Thyroid gland (tissue), 4 donors: ENCODE data around the gene APOD. TPM values are rescaled to one million over a fixed set of nuclear protein-coding genes. Genes with fewer than 3 reads are reported as not detected.
A peak's percentile ranks its signal among the peaks of the same experiment; 100 is the strongest.

Source experiments
- DNase-seq, 2 donors: peaks; one replicate each; pipeline ENCODE4 v3.0.0-alpha.2; 2019
- H3K27ac ChIP-seq, 3 donors: fragments of 200-600 bp; sonication (generic); 1 replicate in 2 of 3; 2 replicates in 1 of 3; pipeline ENCODE4 v1.5.1; 2016 to 2019; ENCODE audit warnings: mild to moderate bottlenecking in 1 of 3, moderate library complexity in 1 of 3
- H3K27me3 ChIP-seq: fragments of 200-600 bp; sonication (generic); one replicate; pipeline ENCODE4 v1.5.1; 2019
- H3K36me3 ChIP-seq, 2 donors: fragments of 200-600 bp; sonication (generic); one replicate each; pipeline ENCODE4 v1.5.1; 2016 to 2019
- H3K4me1 ChIP-seq, 2 donors: fragments of 200-600 bp; sonication (generic); one replicate each; pipeline ENCODE4 v1.5.1; 2017 to 2019
- H3K4me3 ChIP-seq, 3 donors: fragments of 200-600 bp; sonication (generic); replicated peaks in 1 of 3; 1 replicate in 2 of 3; 2 replicates in 1 of 3; pipeline ENCODE4 v1.5.1; 2016; ENCODE audit warnings: mild to moderate bottlenecking in 1 of 3
- H3K9me3 ChIP-seq: fragments of 200-600 bp; sonication (generic); one replicate; pipeline ENCODE4 v1.5.1; 2017
- POLR2A ChIP-seq, 2 donors: fragments of 450-650 bp; IDR thresholded peaks; one replicate each; pipeline ENCODE4 v1.6.1; 2017; ENCODE audit warnings: antibody characterized with exemption in 2 of 2, mild to moderate bottlenecking in 2 of 2, moderate library complexity in 1 of 2
- WGBS, 2 donors: methylation state at CpG; one replicate each; pipeline ENCODE4 v1.1.5; 2017; 5-methylcytosine and 5-hydroxymethylcytosine counted together
- intact Hi-C: fragments of 100-400 bp; cut with DNase I; formaldehyde crosslinking; loops from one replicate; pipeline ENCODE4 v1.15.1; 2023
- total RNA-seq, 4 donors: library from RNA; depleted of rRNA; stranded (reverse); fragments of >200 nt; gene quantifications; one replicate each; pipeline ENCODE4 v1.2.3, GENCODE V29; 2016
- TF ChIP-seq, protein P1 (sequence below), 6 experiments: fragments of 200-600 bp in 3 of 6; fragments of 450-650 bp in 3 of 6; sonication (generic) in 3 of 6; IDR thresholded peaks; one replicate each; pipeline ENCODE4 v1.5.1; 2016 to 2019; ENCODE audit warnings: antibody characterized with exemption in 6 of 6, mild to moderate bottlenecking in 2 of 6, inconsistent platforms in 1 of 6, moderate library complexity in 1 of 6

The APOD gene
- total RNA-seq, 4 donors from 2014 or later, result 283 to 756 (median 407) TPM

DNA sequence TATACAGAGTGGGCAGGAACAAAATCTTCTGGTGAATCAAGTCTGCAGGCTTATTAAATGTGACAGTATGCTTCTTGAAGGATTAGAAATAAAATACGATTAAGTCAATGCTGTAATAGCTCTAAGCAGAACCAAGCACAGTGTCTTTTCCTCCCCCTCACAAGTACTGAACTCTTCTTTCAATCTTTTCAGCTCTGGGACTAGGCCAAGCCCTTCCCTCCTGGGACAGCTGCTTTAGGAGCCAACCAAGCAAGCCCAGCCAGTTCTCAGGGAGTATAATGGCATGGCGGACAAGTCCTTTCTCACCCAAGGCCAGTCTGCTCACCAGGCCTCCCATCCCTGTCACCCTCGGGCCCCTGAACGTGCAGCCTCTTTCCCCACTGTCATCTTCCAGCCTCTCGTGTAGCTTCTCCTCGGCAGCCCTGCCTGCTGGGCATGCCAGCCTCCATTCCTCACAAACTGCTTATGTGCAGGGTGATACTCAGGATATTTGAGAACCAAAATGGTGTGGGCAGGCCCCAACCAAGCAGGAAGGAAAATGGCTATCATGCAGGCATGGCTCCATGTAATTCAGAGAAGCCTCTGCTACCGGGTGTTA lies 32.3 kb downstream of the APOD start:
- H3K9me3 ChIP-seq, result no peaks in the 10 kb centered on the region
- no peak for TF ChIP-seq POLR2A (IDR thresholded peaks at IDR 0.05)
- TF ChIP-seq, protein P1, sequence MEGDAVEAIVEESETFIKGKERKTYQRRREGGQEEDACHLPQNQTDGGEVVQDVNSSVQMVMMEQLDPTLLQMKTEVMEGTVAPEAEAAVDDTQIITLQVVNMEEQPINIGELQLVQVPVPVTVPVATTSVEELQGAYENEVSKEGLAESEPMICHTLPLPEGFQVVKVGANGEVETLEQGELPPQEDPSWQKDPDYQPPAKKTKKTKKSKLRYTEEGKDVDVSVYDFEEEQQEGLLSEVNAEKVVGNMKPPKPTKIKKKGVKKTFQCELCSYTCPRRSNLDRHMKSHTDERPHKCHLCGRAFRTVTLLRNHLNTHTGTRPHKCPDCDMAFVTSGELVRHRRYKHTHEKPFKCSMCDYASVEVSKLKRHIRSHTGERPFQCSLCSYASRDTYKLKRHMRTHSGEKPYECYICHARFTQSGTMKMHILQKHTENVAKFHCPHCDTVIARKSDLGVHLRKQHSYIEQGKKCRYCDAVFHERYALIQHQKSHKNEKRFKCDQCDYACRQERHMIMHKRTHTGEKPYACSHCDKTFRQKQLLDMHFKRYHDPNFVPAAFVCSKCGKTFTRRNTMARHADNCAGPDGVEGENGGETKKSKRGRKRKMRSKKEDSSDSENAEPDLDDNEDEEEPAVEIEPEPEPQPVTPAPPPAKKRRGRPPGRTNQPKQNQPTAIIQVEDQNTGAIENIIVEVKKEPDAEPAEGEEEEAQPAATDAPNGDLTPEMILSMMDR (IDR thresholded peaks at IDR 0.05), result no peak
- 49 to 50% methylated on average over 7 of the region's 7 CpGs for WGBS, 2 donors
- H3K36me3 ChIP-seq, result no peaks in the 10 kb centered on the region
- peaks cover 3 to 33% of the 10 kb centered on the region in 2 donors for H3K4me1 ChIP-seq
- no peaks in the 10 kb centered on the region for H3K27me3 ChIP-seq
- peak; percentile 68 to 78 for DNase-seq
- intact Hi-C loops, result no loop called here
- H3K4me3 ChIP-seq, result no peak overlapping the region
- H3K27ac ChIP-seq, result no peak overlapping the region

DNA sequence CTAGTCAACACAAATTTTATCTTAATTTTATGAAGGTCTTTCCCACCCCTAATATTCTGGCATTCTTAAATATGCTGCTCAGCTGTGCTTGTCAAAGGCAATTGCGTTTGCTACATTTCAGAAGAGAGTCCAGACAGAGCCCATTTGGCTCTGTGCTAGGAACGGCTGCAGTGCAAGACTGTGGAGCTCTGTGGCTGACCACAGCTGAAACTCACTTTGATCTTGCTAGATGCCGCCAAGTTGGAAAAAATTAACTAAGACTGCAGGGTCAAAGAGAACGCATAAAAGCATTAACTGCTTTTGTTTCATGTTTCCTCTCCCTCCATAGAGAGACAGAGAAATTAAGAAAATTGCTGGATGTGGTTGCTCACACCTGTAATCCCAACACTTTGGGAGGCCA lies 33.0 kb downstream of the APOD start:
- Histone ChIP-seq H3K4me1 (peaks cover 6 to 41% of the 10 kb centered on the region in 2 donors), H3K4me3 (no peak overlapping the region), H3K36me3 (no peaks in the 10 kb centered on the region), H3K9me3 (no peaks in the 10 kb centered on the region), H3K27ac (peak overlapping the region in 1 of 3 donors; percentile 22), H3K27me3 (no peaks in the 10 kb centered on the region)
- TF ChIP-seq, protein P1 (IDR thresholded peaks at IDR 0.05), result no peak
- TF ChIP-seq POLR2A (IDR thresholded peaks at IDR 0.05), result no peak
- intact Hi-C loops, result no loop called here
- WGBS, 2 donors, result 64 to 73% methylated on average over 4 of the region's 4 CpGs
- no peak for DNase-seq

DNA sequence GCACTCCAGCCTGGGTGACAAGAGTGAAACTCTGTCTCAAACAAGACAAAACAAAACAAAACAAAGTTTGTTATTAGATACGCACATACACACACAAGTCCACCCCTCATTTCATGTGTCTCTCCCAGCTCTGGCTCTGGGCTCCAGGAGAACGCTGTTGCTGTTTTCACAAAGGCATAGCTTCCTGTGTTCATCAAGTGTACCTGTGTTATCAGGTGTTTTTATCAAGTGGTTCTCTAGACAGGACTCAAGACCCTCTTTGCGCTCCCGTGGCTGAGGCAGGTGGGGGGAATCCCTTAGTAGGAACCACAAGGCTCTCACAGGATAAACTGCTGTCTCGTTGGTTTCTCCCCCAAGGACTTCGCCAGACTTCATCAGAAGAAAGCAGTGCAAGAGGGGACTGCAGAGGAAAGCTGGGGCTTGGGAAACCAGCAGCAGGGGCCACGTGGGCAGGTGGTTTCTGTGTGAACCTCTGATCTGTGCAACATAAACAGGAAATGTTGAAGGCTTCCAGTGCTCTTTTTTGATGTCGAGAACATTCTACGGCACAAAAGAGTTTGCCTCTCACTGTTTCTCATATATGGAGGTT lies 33.7 kb downstream of the APOD start:
- WGBS, 2 donors, result 26 to 32% methylated on average over 9 of the region's 9 CpGs
- TF ChIP-seq POLR2A (IDR thresholded peaks at IDR 0.05), result no peak
- TF ChIP-seq, protein P1 (IDR thresholded peaks at IDR 0.05), result no peak
- H3K27me3 ChIP-seq, result no peaks in the 10 kb centered on the region
- no peaks in the 10 kb centered on the region for H3K36me3 ChIP-seq
- H3K27ac ChIP-seq, result peak overlapping the region in 1 of 3 donors; percentile 22
- intact Hi-C loops, result no loop called here
- DNase-seq, result peak; percentile 43 to 50
- no peaks in the 10 kb centered on the region for H3K9me3 ChIP-seq
- H3K4me1 ChIP-seq, result peaks cover 6 to 45% of the 10 kb centered on the region in 2 donors
- H3K4me3 ChIP-seq, result no peak overlapping the region

DNA sequence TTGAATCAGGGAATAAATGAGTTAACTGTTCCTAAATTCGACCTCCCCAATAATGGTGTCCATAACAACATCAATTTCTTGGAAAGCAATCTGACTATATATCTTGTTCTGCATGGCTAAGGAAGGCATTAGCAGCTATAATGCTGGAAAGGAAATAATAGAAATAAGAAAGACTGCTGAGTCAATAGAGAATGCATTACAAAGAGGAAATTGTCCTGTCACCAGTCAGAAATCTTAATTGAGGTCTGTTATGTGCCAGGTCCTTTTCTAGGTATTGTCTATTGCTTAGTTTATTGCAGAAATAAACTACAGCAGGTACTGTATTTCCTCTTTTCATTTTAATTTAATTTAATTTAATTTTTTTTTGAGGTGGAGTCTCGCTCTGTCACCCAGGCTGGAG lies 34.8 kb downstream of the APOD start:
- Histone ChIP-seq H3K9me3 (no peaks in the 10 kb centered on the region), H3K27ac (no peak overlapping the region), H3K4me3 (no peak overlapping the region), H3K4me1 (peaks cover 6 to 54% of the 10 kb centered on the region in 2 donors), H3K27me3 (no peaks in the 10 kb centered on the region), H3K36me3 (no peaks in the 10 kb centered on the region)
- no peak for DNase-seq
- 64 to 71% methylated on average over 2 of the region's 2 CpGs for WGBS, 2 donors
- TF ChIP-seq POLR2A (IDR thresholded peaks at IDR 0.05), result no peak
- TF ChIP-seq, protein P1 (IDR thresholded peaks at IDR 0.05), result no peak
- intact Hi-C loops, result no loop called here

DNA sequence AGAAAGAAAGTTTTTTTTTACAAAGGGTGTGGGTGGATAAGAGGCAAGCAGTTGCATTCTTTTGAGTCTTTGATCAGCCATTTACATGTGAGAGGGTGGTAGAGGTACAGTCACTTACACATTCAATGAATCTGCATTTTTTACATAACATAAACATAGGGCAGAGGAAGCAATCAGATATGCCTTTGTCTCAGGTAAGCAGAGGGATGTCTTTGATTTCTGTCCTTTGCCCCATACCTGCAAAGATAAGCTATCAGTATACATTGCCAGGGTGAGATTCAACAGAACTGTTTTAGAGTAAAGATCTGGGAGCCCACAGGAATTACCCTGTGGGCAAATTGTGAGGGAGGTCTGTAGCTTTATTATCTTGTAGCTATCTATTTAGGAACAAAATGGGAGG lies 35.2 kb downstream of the APOD start:
- Histone ChIP-seq H3K9me3 (no peaks in the 10 kb centered on the region), H3K4me3 (no peak overlapping the region), H3K36me3 (no peaks in the 10 kb centered on the region), H3K27ac (no peak overlapping the region), H3K27me3 (no peaks in the 10 kb centered on the region), H3K4me1 (peaks cover 6 to 58% of the 10 kb centered on the region in 2 donors)
- TF ChIP-seq, protein P1 (IDR thresholded peaks at IDR 0.05), result no peak
- no peak for TF ChIP-seq POLR2A (IDR thresholded peaks at IDR 0.05)
- intact Hi-C loops, result no loop called here
- no peak for DNase-seq
